GM19372 (cell line): ENCODE data around the gene FFAR2.
"Not testable (repeated sequence)": the region's sequence is repeated elsewhere in the genome, so short reads cannot be mapped to it uniquely, and the experiment has no call there.

Experiments
- ATAC-seq: cut with Tn5 transposase; IDR thresholded peaks from one replicate; pipeline ENCODE4 v1.9.1; 2021; ENCODE audit warnings: mild to moderate bottlenecking, low read depth, moderate library complexity; ENCODE audit not compliant: unreplicated experiment

FFAR2 gene

DNA sequence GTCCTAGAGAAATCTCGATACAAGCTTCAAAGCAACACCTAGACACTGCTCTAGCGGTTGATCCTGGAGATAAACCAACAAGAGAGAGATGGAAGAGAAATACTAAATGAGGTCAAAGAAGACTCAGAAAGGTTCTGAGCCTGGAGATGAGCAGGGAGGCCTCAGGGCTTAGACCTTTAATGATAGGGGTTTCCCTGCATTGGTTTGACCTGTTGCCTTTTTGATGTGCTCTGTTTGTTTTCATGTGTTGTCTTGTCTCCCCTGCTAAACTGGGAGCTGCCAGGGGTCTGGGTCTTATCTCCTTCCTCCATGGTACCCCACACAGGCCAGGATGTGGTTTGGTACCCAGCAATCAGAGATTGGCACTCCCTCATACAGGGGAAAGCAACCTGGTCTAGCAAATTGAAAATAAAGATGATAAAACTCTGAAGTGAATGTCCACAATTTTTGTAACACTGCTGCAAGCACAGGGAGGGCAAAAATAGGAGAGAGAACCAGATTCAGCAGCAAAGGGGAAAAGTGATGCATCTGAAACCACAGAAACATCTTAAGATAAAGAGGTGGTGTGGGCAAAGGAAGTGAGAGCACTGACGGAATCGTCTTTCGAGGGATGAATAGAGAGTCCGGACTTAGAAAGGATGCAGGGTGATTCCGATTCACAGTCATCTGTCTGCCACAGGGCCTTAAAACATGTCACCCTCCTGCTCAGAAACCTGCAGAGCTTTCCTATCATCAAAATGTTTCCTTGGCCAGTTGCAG is 3.5 kb downstream of the FFAR2 start:
- ATAC-seq = no peak

DNA sequence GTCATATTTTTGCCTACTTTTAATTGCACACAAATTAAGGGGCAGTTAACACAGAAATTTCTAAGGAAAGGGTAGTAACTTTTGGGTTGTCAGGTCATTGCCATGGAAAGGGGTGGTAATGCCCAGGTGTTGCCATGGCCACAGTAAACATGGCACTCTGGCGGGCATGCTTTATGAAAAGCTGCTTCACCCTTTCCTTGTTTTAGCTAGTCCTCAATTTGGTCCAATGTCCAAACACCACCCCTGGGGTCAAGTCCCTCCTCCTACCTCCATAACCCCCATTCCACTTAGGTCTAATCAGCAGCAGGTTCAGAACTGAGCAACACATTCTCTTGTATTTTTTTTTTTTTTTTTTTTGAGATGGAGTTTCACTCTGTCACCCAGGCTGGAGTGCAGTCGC is 6.6 kb downstream of the FFAR2 start:
- no peak for ATAC-seq

DNA sequence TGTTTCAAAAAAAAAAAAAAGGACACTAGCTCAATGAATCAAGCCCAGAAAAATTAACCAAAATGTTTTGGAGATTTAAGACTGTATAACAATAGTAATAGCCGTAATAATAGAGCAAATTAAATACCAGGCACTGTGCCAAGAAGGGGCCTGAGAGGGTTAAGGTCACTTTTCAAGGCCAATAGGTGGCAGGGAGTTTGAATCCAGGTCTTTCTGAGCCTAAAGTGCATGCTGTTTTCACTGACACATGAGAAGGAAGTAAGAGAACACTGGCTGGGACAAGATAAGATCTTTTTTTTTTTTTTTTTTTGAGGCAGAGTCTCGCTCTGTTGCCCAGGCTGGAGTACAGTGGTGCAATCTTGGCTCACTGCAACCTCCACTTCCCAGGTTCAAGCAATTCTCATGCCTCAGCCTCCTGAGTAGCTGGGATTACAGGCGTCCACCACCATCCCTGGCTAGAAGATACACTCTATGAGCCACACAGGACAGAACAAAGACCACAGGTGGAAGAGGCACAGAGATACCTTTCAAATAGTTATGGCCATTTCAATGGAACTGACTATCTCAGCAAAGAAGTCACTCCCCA is 7.7 kb downstream of the FFAR2 start:
- no peak for ATAC-seq

DNA sequence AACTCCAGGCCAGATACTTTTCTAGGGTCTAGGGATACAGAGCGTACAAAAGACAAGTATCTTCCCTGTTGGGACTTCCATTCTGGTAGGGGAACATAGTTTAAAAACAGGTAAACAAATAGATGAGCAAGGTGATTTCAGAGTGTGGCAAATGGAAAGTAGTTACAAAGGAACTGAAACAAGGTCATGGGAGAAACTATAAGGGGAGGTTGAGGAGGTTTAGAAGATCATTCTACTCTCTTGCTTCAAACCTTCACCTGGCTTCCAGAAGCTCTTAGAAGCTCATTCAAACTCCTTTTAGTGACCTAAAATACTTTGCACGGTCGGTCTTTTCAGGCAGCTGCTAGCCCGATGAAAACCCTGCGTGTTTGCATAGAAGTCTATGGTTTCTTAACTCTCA is 9.1 kb downstream of the FFAR2 start:
- ATAC-seq = no peak

DNA sequence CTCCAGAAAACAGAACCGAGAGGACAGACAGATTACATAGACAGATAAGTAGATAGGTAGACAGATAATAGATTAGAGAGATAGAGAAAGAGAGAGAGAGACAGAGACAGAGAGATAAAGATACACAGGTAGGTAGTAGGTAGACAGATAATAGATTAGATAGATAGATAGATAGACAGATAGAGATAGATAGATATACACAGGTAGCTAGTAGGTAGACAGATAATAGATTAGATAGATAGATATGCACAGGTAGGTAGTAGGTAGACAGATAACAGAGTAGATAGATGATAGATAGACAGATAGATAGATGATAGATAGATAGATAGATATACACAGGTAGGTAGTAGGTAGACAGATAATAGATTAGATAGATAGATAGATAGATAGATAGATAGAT is 10.1 kb downstream of the FFAR2 start:
- ATAC-seq = no peak

DNA sequence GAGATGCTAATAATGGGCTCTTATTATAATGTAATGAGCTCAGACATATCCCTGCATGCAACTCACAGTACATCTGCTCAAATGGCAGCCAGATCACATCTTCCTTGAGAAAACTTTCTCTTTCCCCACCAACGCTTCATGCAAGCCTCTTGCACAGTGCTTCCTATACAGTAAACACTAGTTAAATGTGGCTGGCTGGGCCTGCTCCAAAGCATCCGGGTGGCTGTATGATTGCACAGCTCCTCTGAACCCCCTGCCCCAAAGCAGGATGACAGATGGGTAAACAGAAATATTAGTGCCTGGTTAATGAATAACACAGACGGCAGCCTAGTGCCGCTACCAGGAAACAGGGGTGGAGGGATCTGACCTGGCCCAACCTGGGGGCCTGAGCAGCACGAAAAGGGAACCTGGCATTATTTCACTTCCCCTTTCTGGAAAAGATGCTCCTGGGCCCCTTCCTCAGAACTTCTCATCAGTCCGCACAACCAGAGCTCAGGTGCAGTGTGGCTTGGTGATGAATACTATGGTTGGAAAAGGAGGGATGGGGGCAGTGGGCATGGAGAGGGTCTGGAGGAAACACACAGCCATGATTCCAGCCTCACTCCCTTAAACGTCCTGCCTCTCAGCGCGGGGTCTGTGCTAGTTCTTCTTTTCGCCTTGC is 10.8 kb downstream of the FFAR2 start:
- peak; percentile 40 for ATAC-seq

DNA sequence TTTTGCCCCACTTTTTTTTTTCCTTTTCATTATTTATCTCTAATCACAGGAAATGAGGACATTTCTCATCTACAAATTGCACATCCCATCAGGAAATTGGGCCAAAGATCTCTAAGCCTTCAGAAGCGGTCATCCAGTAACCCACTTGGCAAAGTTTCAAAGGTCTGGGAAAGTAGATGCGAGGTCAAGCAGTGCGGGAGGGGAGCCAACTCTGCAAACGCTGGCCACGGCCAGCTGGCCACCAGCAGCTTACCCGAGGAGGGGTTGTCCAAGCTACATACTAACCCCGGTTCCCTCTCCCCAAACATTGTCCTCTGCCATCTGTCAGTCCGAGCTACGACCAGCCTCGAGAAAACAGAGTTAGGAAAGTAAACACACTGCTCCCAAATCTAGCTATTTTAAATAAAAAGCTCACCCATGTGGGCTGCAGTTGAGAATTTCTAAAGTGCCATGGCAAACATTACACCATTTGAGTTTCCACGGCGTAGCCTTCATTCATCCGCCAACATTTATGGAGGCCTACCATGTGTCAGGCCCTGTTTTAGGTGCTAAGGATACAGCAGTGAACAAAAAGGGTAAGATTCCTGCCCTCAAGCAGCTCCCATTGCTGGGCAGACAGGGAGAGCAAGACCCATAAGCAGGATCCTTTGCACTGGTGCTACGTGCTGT is 11.5 kb downstream of the FFAR2 start:
- ATAC-seq = no peak

DNA sequence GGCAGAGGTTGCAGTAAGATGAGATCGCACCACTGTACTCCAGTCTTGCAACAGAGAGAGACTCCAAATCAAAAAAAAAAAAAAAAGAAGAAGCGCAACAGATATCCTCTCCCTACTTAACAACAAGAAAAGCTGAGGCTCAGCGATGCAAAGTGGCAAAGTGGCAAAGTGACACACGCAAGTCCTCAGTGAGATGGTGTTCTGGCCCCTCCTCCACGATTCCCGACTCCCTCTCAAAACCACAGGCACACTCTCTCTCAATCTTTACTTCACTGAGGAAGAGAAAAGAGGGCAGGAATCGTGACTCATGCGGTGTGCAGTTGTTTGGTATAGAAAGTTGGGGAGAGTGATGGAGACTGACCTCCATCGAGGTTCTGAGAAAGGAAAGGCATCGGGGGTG is 12.6 kb downstream of the FFAR2 start:
- no peak for ATAC-seq

DNA sequence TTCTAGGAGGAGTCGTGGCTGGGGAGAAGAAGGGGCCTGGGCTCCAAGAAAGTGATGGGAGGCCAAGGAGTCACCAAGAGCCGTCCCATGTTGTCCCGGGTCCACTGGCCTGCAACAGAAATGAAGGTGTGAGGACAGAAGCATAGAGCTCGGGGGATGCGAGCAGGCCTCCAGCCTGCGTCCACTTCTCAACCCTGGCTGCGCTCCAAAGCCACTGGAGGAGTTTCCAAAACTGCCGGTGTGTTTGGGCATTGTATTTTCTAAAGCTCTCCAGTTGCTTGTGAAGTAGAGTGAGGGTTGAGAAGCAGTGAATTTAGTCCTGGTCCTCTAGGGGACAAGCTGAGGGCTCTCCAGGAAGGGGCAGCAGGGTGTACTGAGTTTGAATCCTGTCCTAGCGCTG is 13.0 kb downstream of the FFAR2 start:
- no peak for ATAC-seq

DNA sequence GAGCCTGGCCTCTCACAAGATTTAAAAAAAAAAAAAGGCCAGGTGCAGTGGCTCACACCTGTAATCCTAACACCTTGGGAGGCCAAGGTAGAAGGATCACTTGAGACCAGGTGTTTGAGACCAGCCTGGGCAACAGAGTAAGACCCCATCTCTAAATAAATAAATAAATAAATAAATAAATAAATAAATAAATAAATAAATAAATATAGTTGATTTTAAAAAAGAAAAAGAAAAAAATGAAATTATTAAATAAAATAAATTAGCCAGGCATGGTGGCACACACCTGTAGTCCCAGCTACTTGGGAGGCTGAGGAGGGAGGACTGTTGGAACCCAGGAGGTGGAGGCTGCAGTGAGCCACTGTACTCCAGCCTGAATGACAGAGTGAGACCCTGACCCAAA is 13.7 kb downstream of the FFAR2 start:
- ATAC-seq = not testable (repeated sequence)

DNA sequence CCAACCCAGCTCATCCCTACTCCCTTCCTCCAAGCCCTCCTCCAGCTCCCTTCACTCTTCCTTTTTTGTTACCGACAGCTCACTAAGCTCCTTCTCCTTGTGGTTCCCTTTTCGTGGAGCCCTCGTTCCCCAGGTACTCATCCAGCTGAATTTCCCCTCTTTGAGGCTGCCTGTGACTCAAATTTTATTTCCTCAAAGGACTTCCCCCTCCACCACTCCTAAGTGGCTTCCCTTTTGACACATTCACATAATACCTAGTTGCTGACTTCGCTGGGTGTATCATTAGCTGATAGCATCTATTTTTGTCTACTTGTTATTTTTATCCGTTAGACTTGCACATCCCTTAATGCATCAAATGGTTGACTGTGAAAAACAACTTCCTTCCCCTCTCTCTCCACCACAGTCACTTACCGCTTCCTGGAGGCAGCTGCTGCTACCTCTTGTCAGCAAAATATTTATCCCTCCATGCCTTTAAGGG is 14.5 kb downstream of the FFAR2 start:
- ATAC-seq = peak; percentile 57

DNA sequence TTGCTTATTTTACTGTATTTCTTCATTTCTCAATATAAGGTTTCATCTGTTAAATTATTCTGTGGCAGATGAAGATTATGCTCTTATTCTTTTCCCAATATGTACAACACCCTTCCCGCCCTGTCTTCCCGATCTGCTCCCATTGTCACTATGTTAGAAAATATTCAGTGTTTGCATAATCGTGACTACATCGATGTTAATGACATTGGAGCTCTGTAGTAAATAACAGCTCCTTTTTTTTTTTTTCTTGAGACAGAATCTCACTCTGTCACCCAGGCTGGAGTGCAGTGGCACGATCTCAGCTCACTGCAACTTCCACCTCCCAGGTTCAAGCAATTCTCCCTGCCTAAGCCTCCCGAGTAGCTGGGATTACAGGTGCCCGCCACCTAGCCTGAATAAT is 14.9 kb downstream of the FFAR2 start:
- not testable (repeated sequence) for ATAC-seq

DNA sequence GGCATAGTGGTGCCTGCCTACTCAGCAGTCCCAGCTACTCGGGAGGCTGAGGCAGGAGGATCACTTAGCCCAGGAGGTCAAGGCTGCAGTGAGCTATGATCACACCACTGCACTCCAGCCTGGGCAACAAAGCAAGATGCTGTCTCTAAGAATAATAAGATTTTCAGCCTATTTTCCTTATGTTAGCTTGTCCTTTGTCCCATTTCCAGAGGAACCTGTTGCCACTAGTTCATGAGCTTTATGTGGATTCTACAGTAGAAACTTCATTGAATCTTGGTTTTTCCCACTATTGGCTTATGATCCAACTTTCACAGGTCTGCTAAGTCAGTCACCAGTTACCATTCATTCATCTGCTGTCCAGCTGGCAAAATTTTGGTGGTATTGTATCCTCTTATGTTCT is 18.2 kb downstream of the FFAR2 start:
- ATAC-seq = no peak

DNA sequence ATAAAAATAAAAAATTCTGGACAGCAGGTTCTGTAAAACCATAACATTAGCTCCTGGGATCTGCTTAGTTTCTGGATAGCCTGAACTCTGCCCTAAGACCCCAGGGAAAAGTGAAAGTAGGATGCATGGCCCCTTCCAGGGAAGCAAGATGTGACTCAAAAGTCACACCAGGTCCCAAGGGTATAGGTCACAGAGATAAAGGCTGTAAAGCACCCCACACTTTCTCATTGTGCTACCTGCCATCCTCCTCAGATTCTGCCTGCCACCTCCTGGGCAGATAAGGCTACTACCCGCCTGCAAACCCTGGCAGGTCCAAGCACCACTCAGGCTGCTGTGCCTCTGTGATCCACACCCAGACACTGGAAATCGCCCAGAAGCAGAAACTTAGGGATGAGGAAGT is 20.6 kb downstream of the FFAR2 start:
- peak; percentile 59 for ATAC-seq

DNA sequence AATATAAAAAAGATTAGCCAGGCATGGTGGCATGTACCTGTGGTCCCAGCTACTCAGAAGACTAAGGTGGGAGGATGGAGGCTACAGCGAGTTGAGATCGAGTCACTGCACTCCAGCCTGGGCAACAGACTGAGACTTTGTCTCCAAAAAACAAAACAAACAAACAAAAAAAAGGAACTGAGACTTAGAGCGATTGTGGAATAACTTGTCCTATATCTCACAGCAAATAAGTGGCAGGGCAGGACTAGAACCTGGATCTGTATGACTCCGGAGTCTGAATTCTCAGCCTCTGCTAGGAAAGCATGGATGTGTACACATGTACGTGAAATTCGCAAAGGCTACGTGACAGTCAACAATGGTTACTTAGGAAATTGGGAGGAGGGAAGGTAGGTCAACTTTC is 22.1 kb downstream of the FFAR2 start:
- no peak for ATAC-seq

DNA sequence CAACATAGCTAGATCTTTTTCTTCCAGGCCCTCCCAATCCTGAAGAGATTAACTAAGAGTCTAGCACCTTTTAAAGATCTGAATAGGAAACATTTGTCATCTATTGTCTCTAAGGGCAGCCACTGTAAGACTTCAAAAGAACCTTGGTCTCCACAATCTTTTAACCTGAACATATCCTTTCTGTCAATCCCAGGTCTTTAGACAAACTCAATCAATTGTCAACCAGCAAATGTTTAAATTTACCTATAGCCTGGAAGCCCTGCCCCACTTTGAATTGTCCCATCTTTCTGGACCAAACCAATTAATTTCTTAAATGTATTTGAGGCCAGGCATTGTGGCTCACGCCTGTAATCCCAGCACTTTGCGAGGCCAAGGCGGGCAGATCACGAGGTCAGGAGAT is 23.0 kb downstream of the FFAR2 start:
- ATAC-seq = not testable (repeated sequence)

DNA sequence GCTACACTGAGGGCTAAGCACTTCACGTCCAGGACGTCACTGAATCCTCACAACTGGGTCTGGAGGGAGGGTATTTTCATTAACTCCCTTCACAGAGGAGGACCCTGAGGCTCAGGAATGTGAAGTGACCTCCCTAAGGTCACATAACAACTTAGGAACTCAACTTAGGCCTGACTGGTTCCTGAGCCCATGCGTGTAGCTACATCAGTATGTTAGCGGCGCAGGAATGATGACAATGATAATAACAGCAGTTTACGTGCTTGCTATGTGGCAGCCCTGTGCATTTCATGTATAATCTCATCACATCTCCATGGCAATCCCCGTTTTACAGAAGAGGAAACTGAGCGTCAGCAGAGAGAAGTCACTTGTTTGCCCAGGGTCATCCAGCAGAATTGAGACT is 23.9 kb downstream of the FFAR2 start:
- no peak for ATAC-seq

DNA sequence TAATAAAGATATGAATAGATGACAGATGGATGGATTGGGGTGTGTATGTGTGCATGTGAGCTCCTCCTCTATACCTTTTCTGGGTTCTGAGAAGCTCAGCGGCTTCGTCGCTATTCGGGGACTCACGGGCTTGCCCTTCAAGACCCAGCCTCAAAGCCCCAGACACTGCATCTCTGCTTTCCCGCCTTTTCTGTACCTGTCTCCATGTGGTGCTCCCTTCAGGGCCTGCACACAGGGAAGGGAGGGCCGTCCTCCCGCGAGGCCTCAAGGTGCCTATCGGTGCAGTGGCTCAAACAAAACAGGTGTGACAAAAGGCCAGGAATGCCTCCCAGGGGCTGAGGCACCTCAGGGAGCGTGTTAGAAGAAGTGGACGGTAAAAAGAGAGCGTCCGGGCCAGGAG is 26.0 kb downstream of the FFAR2 start:
- ATAC-seq = no peak

DNA sequence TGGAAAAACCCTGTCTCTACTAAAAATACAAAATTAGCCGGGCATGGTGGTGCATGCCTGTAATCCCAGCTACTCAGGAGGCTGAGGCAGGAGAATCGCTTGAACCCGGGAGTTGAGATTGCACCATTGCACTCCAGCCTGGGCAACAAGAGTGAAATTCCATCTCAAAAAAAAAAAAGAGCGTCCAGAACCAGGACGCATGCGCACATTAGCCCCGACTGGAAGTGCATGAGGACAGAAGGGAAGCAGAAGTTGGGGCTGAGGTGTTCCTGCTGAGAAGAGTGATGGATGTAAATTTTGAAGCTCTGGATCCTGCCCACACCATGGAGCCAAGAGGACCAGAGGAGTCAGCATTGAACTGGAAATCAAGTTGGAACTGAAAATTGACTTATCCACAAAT is 26.5 kb downstream of the FFAR2 start:
- not testable (repeated sequence) for ATAC-seq

DNA sequence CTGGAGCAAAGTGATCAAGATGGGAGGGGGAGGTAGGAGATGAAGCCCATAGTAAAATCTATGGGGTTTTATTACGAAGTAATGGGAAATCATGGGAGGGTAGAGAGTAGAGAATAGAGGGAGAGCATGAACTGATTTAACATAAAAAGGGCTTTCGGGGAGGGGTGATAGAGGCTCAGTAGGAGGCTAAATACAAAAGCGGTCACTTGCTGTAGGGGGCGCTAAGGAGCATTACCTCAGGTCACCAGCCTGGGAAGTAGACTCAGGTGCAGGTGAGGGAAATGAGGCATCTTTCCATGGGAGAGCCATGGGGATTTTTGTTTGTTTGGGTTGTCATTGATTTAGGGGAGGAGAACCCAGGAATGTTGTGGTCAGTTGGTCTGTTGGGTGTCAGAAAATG is 28.1 kb downstream of the FFAR2 start:
- no peak for ATAC-seq
